GM12872 (cell line): ENCODE results near the gene ADA.
A peak's percentile ranks its signal among the peaks of the same experiment; 100 is the strongest.

Experiments used
- TF ChIP-seq, protein P1 (sequence below): IDR thresholded peaks from 3 replicates; pipeline ENCODE4 v1.5.1; 2011; ENCODE audit warnings: low read depth, mild to moderate bottlenecking, low read length, moderate library complexity; ENCODE audit not compliant: insufficient read depth

The ADA gene

DNA sequence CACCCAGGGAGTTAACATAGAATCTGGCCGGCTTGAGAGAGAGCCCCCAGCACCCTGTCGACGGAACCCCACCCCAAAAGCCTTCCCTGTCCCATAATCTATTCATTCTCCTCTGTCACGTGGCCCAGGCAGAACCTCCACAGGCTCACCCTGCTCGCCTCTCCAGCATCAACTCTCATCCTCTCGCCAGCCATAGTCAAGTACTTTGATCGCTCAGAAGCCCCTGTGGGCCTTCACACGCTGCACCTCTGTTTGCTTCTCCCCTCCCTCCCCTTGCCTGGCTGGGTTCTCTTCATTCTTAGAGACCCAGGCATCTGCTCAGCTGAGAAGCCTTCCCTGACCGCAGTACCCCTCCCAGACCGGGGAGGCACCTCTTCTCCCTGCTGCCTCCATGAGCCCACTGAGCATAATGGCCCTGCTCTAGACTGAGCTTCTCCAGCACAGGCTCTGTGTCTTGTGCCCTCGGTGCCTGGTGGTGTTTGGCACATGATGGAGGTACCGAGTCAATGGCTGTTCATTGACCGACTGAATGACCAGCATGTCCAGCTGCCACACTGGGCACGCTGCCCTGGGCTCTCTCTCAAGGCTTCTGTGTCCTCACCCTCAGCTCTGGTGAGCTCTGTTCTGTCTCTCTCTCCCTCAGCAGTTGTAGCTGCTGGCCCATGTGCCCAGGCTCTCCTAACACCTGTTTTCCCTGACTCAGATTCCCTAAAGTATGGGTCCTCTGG lies 35.5 kb downstream of the ADA start:
- TF ChIP-seq, protein P1, sequence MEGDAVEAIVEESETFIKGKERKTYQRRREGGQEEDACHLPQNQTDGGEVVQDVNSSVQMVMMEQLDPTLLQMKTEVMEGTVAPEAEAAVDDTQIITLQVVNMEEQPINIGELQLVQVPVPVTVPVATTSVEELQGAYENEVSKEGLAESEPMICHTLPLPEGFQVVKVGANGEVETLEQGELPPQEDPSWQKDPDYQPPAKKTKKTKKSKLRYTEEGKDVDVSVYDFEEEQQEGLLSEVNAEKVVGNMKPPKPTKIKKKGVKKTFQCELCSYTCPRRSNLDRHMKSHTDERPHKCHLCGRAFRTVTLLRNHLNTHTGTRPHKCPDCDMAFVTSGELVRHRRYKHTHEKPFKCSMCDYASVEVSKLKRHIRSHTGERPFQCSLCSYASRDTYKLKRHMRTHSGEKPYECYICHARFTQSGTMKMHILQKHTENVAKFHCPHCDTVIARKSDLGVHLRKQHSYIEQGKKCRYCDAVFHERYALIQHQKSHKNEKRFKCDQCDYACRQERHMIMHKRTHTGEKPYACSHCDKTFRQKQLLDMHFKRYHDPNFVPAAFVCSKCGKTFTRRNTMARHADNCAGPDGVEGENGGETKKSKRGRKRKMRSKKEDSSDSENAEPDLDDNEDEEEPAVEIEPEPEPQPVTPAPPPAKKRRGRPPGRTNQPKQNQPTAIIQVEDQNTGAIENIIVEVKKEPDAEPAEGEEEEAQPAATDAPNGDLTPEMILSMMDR, result no peak

DNA sequence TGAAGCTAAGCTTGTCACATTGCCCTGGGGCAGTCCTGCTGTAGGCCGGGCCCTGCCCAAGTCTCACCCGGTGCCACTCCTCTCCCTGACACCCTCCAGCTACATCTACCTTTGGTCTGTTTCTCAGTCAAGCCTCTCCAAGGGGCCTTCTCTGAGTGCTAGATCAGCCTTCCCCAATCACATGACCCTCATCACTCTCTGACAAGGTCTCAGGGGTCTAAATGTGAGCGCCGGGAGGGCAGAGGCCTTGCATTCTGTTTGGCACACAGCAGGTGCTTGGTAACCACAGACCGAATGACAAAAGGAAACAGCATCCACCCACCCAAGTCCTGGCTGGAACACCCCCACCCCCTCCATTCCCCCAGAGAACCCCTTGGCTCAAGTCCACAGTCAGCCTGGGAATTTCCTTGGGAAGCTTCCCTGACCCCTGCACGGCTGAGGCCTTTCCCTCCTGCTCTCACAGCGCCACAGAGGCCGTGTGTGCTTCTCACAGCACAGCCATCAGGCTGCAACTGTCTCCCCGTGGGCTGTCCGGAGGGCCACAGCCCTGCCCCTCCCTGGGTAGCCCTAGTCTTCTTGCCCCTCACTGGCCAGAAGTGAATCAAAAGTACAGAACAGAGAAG lies 36.2 kb downstream of the ADA start:
- TF ChIP-seq, protein P1, result no peak

DNA sequence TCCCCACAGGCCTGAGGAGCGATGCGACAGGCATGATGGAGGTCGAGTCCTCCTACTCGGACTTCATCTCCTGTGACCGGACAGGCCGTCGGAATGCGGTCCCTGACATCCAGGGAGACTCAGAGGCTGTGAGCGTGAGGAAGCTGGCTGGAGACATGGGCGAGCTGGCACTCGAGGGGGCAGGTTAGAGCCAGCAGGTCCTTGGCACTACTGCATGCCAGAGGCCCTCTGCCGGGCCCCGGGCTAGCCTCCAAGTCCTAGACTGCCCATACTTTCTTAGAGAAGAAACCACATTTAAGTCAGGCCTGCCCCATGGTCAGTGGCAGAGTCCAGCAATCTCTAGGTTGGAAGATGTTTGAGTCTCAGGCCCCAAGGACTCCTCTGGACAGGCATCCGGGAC lies 37.0 kb downstream of the ADA start:
- TF ChIP-seq, protein P1, result no peak

DNA sequence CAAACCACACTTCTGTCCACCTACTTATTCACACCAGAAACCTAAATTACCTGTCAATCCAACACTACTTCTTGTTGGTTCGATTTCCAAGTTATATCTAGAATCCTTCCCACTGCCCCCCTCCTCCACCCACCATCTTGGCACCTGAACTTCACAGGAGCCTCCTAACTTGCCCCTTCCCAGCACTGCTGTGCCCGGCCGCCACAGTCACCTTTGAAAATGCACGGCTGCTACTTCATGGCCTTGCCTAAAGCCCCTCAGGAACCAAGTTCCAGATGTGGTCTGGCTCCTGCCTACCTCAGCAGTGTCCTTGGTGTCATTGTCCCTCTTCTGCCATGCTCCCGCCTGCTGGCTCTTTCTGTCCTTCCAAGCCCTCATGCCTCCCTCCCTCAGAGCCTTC lies 37.9 kb downstream of the ADA start:
- TF ChIP-seq, protein P1, result no peak

DNA sequence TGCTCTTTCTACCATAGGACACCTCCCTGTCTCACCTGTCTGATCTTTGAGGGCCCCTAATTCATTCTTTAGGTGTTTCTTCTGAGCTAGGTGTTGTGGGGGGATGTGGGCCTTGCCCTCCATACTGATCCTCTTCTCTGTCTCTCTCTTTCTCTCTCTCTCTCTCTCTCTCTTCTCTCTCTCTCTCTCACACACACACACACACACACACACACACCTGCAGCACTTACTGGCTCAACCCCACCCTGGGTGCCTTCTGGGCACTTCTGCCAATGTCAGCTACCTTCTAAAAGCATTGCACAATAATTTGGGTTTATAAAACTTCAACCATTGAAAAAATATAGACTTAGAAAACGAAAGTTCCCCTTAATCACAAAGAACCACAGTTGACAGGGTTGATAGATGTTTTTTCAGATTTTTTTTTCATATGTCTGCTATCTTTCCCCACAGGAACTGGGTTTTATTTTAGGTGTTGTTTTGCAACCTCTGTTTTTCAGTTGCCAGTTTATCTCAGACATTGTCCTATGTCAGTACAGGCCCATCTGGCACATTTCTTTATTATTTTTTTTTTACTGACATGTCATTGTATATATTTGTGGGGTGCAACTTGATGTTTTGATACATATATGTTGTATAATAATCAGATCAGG lies 41.1 kb downstream of the ADA start:
- TF ChIP-seq, protein P1, result no peak

DNA sequence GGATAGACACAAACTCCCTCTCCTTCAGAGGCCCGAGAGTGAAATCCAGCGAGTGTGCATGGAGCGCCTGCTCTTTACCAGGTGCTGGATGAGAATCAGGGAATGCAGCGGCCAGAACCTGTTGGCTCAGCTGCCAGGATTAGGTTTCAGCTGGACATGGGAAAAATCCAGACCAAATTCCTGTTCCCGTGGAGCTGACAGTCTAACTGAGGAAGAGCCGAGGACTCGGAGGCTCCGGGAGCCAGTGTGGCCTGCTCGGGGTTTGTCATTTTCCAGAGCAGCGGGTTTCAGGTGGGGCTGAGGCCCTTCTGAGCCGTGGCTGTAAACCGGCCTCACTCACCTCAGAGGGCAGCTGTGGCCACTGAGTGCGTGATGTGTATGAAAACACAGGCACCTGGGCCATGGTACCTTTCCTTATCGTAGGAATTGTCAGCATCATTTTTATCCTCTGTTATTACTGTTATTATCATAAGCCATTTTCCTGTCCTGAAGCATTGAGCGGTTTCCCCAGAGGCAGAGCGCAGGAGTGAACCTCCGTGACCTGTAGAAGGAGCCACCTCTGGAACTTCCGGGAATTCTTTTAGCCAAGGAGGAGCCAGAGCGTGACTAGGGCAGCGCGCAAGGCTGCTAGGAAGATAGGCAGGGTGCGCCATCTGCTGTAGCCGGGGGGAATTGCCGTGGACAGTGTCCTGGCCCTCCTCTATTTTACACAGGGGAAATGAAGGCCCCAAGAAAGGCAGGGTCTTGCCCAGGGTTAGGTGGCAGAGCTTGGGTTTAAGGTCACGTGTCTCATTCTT lies 41.8 kb downstream of the ADA start:
- TF ChIP-seq, protein P1, result peak; percentile 98

DNA sequence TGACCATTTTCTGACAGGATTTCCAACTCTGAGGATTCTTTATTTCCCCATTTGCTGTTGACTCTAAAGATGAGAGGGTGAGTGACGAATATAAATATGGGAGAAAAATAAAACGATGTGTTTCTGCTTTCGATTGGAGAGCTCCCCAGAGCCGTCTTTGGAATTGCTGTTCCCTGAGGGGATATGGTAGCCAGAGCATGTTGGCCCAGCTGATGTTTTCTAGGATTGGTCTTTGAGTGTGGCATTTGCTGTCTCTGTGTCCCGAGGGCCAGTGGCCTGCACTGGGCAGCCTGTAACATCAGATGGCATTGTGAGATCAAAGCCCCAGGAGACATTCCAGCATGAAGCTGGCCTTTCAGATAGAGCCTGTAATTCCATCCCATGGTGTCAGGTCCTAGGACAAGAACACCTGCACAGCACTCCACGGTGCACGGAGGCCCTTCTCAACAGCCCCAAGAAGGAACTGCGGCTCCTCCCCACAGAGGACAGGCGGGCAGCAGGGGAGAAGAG lies 42.4 kb downstream of the ADA start:
- TF ChIP-seq, protein P1, result no peak
